Keratinocyte (primary cell): ENCODE results near the gene PDE1C. TPM values are rescaled to one million over a fixed set of nuclear protein-coding genes. Genes with fewer than 3 reads are reported as not detected.

Experiments
- DNase-seq: peaks from one replicate; pipeline ENCODE4 v3.0.0-alpha.2; 2011; ENCODE audit warnings: low read depth, missing footprints, low spot score
- FAIRE-seq: peaks from 2 replicates; lab custom pipeline; 2011; peaks lifted over from hg19 to GRCh38; lab: Jason Lieb, UNC
- H2AFZ ChIP-seq: 2 replicates; pipeline ENCODE4 v1.6.0; 2012; ENCODE audit warnings: low read length, control low read depth, inconsistent platforms; ENCODE audit not compliant: control insufficient read depth
- H3K27ac ChIP-seq: 2 replicates; pipeline ENCODE4 v1.5.1; 2011; ENCODE audit warnings: low read length; ENCODE audit not compliant: control insufficient read depth, insufficient read depth
- H3K27me3 ChIP-seq: 3 replicates; pipeline ENCODE4 v1.6.0; 2011; ENCODE audit warnings: low read length; ENCODE audit not compliant: control insufficient read depth, insufficient read depth; ENCODE audit errors: extremely low read depth
- H3K36me3 ChIP-seq, 2 experiments: 2 replicates in 1 of 2; 3 replicates in 1 of 2; pipeline ENCODE4 v1.5.1; 2011; ENCODE audit warnings: low read length in 2 of 2, mild to moderate bottlenecking in 1 of 2; ENCODE audit not compliant: control insufficient read depth in 2 of 2, insufficient read depth in 2 of 2; ENCODE audit errors: extremely low read depth in 1 of 2
- H3K4me1 ChIP-seq: 3 replicates; pipeline ENCODE4 v1.5.1; 2011; ENCODE audit warnings: low read length; ENCODE audit not compliant: control insufficient read depth, insufficient read depth; ENCODE audit errors: extremely low read depth
- H3K4me2 ChIP-seq: 3 replicates; pipeline ENCODE4 v1.6.0; 2011; ENCODE audit warnings: low read depth, low read length; ENCODE audit not compliant: control insufficient read depth, insufficient read depth; ENCODE audit errors: extremely low read depth
- H3K4me3 ChIP-seq, 3 experiments: fragments of 200-600 bp in 1 of 3; sonication (generic) in 1 of 3; 2 replicates in 2 of 3; 3 replicates in 1 of 3; pipeline ENCODE4 v1.5.1; 2011 to 2016; ENCODE audit warnings: low read length in 3 of 3, mild to moderate bottlenecking in 3 of 3, control low read depth in 2 of 3, inconsistent platforms in 1 of 3, low read depth in 1 of 3, mixed read lengths in 1 of 3, mixed run types in 1 of 3, moderate library complexity in 1 of 3; ENCODE audit not compliant: control insufficient read depth in 2 of 3, insufficient read depth in 2 of 3; ENCODE audit errors: extremely low read depth in 1 of 3
- H3K79me2 ChIP-seq: 2 replicates; pipeline ENCODE4 v1.6.0; 2012; ENCODE audit warnings: low read length; ENCODE audit not compliant: control insufficient read depth, insufficient read depth
- H3K9ac ChIP-seq: 3 replicates; pipeline ENCODE4 v1.6.0; 2011; ENCODE audit warnings: low read length; ENCODE audit not compliant: control insufficient read depth, insufficient read depth; ENCODE audit errors: extremely low read depth
- H3K9me1 ChIP-seq: 3 replicates; pipeline ENCODE4 v1.6.0; 2011; ENCODE audit warnings: low read length; ENCODE audit not compliant: control insufficient read depth, insufficient read depth; ENCODE audit errors: extremely low read depth
- H3K9me3 ChIP-seq: 2 replicates; pipeline ENCODE4 v1.5.1; 2012; ENCODE audit warnings: low read depth, low read length; ENCODE audit not compliant: control insufficient read depth
- H4K20me1 ChIP-seq: 3 replicates; pipeline ENCODE4 v1.6.0; 2011; ENCODE audit warnings: low read length; ENCODE audit not compliant: control insufficient read depth, insufficient read depth; ENCODE audit errors: extremely low read depth
- EZH2 ChIP-seq: IDR thresholded peaks from one replicate; pipeline ENCODE4 v1.6.1; 2012; ENCODE audit warnings: inconsistent platforms, mild to moderate bottlenecking, low read length, moderate library complexity
- dilution Hi-C: fragments of 300-500 bp; cut with MboI; formaldehyde crosslinking; loops from one replicate; pipeline ENCODE4 v1.7.0; 2020; ENCODE audit warnings: low sequenced_read_pairs; ENCODE audit not compliant: extremely low pct_ligation_motif_present
- polyA minus RNA-seq, 3 experiments: library from RNA; depleted of rRNA, polyadenylated mRNA; stranded (reverse); fragments of >200 nt; gene quantifications; 1 replicate in 1 of 3; 2 replicates in 1 of 3; 3 replicates in 1 of 3; pipeline ENCODE4 v1.2.3, GENCODE V29; 2011
- polyA plus RNA-seq, 5 experiments: library from polyadenylated mRNA; depleted of rRNA in 3 of 5; stranded (reverse) in 3 of 5; stranded (forward) in 1 of 5; unstranded in 1 of 5; fragments of >200 nt; gene quantifications; 1 replicate in 1 of 5; 2 replicates in 3 of 5; 3 replicates in 1 of 5; pipeline versions ENCODE4 v1.2.1 to v1.2.3, GENCODE V29; 2011 to 2012; ENCODE audit warnings: missing spikeins in 2 of 5, low read depth in 1 of 5, low replicate concordance in 1 of 5
- TF ChIP-seq, protein P1 (sequence below), 3 experiments: IDR thresholded peaks in 1 of 3; conservative IDR thresholded peaks in 1 of 3; optimal IDR thresholded peaks in 1 of 3; 2 replicates in 2 of 3; 3 replicates in 1 of 3; pipeline versions ENCODE3 to v1.5.1; 2011; ENCODE audit warnings: low read length in 3 of 3, mild to moderate bottlenecking in 3 of 3, moderate library complexity in 2 of 3, control low read depth in 1 of 3, inconsistent platforms in 1 of 3; ENCODE audit not compliant: insufficient read depth in 2 of 3; ENCODE audit errors: extremely low read depth in 1 of 3

Gene PDE1C
- polyA plus RNA-seq: 0.61 to 5.3 TPM (median 2.5 TPM) in 3 replicates
- 0.46 TPM for polyA plus RNA-seq (2011; ENCODE audit: low read depth)
- polyA plus RNA-seq (2011; cell fraction: cytosol; rRNA removed): 1.2 and 1.4 TPM in 2 replicates
- 2.3 and 2.9 TPM in 2 replicates for polyA plus RNA-seq (2011; cell fraction: nucleus; rRNA removed)
- polyA plus RNA-seq (2012; ENCODE audit: low replicate concordance): 0.07 and 7.7 TPM in 2 replicates
- 4.0 to 18.8 TPM (median 11.2 TPM) in 3 replicates for polyA minus RNA-seq
- 5.2 TPM for polyA minus RNA-seq (2011; cell fraction: cytosol; rRNA and poly(A)+ RNA removed)
- polyA minus RNA-seq (2011; cell fraction: nucleus; rRNA and poly(A)+ RNA removed): 5.2 and 12.0 TPM in 2 replicates

DNA sequence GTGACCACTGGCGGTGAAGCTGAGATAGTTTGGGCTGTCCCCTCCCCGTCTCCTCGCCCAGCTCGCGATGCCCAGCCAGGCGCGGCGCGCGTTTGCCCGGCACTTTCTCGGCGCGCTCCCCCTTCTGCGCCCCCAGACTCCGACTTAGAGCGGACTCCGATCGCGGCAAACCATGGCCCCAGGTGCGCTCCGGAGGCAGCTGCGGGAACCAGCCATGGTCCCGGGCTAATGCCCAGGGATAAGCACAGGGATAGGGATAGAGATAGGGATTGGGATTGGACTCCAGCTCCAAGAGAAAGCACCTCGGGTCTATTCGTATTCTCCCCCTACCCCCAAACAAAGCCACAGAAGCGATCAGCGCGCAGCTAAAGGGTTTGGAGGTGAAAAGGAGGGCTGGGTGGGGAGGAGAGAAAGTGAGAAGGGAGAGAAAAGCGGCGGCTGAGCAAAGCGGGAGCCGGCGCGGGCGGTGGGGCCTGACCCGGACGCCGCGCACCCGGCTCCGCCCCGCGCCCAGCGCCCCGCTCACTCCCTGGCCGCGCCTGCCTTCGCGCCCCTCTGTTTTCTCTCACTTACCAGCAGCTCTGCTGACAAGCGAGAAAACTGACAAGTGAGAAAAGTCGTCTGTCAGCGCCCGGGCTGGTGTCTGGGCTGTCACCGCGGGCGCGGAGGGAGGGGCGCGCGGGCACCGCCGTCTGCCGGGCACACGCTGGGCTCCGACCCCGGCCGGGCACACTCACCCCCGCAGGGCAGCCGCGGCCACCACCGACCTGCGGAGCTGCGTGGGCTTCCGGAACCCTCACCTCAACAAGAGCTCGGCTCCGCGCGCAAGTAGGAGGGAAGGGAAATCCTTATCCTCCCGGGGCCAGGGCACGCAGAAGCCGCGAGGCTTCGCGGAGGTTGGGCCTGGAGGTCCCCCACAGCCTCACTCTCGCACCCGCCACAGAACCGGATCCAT lies at the start of gene PDE1C:
Gene PDE1C (minus strand): TSS at position 2 of the 955 bp plus-strand sequence.
- Histone ChIP-seq H2AFZ (peak within 1 kb of the TSS; percentile 87), H4K20me1 (no peaks in the 10 kb centered on the region), H3K4me3 (peak within 1 kb of the TSS; percentile 46 to 82 (median 60)), H3K9me1 (no peaks in the 10 kb centered on the region), H3K27ac (peak within 1 kb of the TSS; percentile 14), H3K9me3 (no peaks in the 10 kb centered on the region), H3K27me3 (peaks cover 38% of the 10 kb centered on the region), H3K79me2 (peaks cover 18% of the 10 kb centered on the region), H3K9ac (peak within 1 kb of the TSS; percentile 67), H3K4me1 (peaks cover 6% of the 10 kb centered on the region), H3K36me3 (no peaks in the 10 kb centered on the region), H3K4me2 (peak within 1 kb of the TSS; percentile 74)
- no peak for FAIRE-seq
- no peak for DNase-seq
- dilution Hi-C loops: no loop called here
- TF ChIP-seq EZH2: peak; percentile 15
- TF ChIP-seq, protein P1, sequence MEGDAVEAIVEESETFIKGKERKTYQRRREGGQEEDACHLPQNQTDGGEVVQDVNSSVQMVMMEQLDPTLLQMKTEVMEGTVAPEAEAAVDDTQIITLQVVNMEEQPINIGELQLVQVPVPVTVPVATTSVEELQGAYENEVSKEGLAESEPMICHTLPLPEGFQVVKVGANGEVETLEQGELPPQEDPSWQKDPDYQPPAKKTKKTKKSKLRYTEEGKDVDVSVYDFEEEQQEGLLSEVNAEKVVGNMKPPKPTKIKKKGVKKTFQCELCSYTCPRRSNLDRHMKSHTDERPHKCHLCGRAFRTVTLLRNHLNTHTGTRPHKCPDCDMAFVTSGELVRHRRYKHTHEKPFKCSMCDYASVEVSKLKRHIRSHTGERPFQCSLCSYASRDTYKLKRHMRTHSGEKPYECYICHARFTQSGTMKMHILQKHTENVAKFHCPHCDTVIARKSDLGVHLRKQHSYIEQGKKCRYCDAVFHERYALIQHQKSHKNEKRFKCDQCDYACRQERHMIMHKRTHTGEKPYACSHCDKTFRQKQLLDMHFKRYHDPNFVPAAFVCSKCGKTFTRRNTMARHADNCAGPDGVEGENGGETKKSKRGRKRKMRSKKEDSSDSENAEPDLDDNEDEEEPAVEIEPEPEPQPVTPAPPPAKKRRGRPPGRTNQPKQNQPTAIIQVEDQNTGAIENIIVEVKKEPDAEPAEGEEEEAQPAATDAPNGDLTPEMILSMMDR (optimal IDR thresholded peaks at IDR 0.05 in 1 of 3, IDR thresholded peaks at IDR 0.05 in 1 of 3, conservative IDR thresholded peaks at IDR 0.05 in 1 of 3; ENCODE audit: extremely low read depth in 1 of 3, insufficient read depth in 2 of 3, low read length in 3 of 3): no peak

DNA sequence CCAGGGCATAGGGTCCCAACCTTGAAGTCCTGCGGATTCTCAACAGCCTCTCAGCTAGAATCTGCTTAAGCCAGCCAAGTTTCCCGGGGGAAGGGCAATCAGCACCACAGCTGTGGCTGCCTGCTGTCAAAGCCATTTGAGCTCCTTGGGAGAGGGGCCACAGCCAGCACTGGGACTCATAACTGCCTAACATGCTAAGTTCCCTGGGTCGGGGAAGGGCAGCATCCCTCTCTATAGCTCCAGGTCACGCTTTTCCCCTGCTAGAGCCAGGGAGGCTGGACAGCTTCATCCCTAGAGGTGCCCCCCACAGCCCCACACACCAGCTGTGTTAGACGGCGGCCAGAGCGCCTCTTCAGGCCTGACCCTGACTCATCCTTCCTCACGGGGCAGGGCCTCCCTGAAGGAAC lies 49.6 kb upstream of the PDE1C start:
- dilution Hi-C loops: no loop called here
- H3K27ac ChIP-seq: no peak overlapping the region
- H3K79me2 ChIP-seq: no peaks in the 10 kb centered on the region
- H3K27me3 ChIP-seq: no peaks in the 10 kb centered on the region
- H3K4me1 ChIP-seq: peaks cover 3% of the 10 kb centered on the region
- H3K4me3 ChIP-seq: no peak overlapping the region
- no peaks in the 10 kb centered on the region for H3K9me1 ChIP-seq
- no peak overlapping the region for H3K9ac ChIP-seq
- no peak overlapping the region for H3K4me2 ChIP-seq
- no peak for FAIRE-seq
- TF ChIP-seq EZH2: no peak
- TF ChIP-seq, protein P1 (optimal IDR thresholded peaks at IDR 0.05 in 1 of 3, IDR thresholded peaks at IDR 0.05 in 1 of 3, conservative IDR thresholded peaks at IDR 0.05 in 1 of 3; ENCODE audit: extremely low read depth in 1 of 3, insufficient read depth in 2 of 3, low read length in 3 of 3): no peak
- H3K9me3 ChIP-seq: no peaks in the 10 kb centered on the region
- no peaks in the 10 kb centered on the region for H3K36me3 ChIP-seq
- H2AFZ ChIP-seq: no peak overlapping the region
- H4K20me1 ChIP-seq: no peaks in the 10 kb centered on the region
- no peak for DNase-seq
